NCI-H1417 treated with DMSO at 0.1 percent for 48 hours (cell line): ENCODE results near the gene RLN3.
"Not testable (repeated sequence)": the region's sequence is repeated elsewhere in the genome, so short reads cannot be mapped to it uniquely, and the experiment has no call there.

Source experiments
- DNase-seq: peaks from one replicate; lab custom pipeline; 2025; lab: John Stamatoyannopoulos, UW

Gene RLN3

DNA sequence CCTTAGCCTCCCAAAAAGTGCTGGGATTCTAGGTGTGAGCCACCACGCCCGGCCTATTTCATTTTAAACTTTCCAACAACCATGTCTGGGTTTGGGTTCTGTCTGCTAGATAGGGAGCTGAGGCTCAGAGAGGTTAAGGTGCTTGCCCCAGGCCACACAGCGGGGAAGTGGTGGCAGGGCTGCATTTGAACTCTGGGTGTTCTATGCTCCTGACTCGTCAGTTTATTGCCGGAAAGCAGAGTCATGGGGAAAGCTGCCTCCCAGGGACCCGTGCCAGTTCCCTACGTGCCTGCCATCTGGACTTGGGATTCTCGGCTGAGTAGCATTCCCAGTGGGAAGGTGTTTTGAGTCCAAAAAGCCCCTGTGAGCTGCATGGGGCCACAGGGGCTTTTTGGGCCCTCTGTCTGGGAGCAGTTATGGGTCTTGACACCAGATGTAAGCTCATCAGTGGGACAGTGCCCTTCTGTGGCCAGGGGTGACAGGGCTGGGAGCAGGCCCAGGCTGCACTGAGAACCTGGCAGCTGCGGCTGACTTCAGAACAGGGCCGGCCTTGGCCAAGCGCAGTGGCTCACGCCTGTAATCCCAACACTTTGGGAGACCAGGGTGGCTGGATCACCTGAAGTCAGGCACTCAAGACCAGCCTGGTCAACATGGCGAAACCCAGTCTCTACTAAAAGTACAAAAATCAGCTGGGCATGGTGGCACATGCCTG lies 32.8 kb upstream of the RLN3 start:
- no peak for DNase-seq

DNA sequence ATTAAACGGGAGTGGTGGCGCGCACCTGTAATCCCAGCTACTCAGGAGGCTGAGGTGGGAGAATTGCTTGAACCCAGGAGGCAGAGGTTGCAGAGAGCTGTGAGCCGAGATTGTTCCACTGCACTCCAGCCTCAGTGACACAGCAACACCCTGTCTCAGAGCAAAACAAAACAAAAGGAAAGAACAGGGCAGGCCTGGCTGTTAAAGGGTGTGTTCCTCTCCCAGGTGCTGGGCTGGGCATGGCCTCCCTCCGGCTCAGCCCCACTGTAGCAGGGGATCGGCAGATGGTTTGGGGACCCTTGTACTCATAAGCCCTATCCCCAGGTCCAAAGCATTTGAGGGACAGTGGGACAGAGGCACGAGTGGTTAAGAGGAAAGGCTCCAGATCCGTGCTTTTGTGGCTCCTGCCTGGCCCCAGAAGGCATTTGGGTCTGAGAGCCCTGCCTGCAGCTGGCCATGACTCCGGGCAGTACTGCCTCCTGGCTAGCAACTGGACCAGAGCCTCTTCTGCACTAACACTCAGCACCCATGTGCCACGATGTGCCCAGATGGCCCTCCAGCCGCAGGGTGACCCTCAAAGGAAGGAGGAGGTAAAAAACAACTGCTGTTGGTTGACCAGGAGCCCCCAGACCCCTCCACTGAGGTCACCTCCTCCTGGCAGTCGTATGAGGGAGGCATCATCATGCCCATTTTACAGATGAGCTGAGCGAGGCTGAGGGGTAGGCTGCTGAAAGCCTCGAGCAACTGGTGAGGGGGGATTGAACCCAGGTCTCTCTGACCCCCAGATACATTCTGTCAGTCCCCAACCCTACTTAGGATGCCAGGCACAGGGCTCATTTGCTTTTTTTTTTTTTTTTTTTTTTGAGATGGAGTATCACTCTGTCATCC lies 31.8 kb upstream of the RLN3 start:
- no peak for DNase-seq

- DNase-seq = no peak
These were observed 30.9 kb upstream of the RLN3 start for GRCh38 chr19:13996928-13997630.

- no peak for DNase-seq
These were observed 30.4 kb upstream of the RLN3 start for GRCh38 chr19:13997631-13997962.

- no peak for DNase-seq
These were observed 29.5 kb upstream of the RLN3 start for GRCh38 chr19:13998426-13998825.

- DNase-seq = no peak
These were observed 28.9 kb upstream of the RLN3 start for GRCh38 chr19:13999085-13999484.

- no peak for DNase-seq
These were observed 27.1 kb upstream of the RLN3 start for GRCh38 chr19:14000691-14001375.

DNA sequence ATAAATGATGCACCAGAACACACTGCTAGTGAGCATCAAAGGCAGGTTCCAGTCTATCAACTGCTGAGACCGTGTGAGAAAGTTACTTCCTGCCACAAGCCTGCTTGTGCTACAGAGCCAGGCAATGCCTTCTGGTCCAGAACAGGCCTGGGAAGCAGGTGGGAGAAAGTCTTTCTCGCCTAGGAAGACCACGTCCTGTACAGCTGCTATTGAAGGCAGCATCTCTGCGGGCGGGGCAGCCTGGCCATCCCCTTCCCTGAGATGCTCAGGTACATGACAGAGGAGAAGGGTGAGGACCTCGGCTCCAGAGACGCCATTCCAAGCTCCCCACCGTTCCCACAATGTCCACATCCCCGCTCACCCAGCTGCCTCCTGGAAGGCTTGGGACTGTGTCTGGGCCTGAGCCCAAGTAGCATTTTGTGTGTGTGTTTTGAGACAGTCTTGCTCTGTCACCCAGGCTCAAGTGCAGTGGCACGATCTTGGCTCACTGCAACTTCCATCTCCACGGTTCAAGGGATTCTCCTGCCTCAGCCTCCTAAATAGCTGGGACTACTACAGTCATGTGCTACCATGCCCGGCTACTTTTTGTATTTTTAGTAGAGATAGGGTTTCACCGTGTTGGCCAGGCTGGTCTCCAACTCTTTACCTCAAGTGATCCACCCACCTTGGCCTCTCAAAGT lies 25.2 kb upstream of the RLN3 start:
- DNase-seq = no peak

DNA sequence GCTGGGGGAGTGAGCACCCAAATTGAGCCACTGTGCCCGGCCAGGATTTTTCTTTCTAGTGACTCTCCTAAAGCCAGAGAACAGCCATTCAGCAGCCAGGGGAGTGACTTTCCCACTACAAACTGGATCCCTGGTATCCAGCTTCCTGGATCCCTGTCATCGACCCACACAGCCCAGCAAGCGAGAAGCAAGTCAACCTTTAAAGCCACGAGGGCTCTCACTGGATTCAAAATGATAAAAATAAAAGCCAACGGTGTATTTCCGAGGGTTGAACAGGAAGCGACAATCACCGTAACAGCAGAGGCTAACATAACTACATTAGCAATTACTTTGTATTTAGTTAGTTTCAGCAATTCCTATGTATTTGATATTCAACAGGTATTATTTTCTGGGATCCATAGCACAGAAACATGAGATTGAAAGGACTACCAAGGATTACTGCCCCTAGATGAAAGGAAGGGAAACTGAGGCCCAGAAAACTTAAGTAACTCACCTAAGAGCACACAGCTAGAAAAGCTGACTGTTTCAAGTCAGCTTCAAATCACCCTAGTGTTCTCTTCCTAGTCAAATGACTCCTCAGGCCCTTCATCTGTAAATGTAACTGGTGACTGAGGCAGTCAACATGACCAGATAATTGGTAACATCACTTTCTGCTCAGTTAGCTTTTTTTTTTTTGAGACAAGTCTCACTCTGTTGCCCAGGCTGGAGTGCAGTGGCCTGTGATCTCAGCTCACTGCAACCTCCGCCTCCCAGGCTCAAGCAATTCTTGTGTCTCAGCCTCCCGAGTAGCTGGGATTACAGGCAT lies 24.5 kb upstream of the RLN3 start:
- DNase-seq = no peak

DNA sequence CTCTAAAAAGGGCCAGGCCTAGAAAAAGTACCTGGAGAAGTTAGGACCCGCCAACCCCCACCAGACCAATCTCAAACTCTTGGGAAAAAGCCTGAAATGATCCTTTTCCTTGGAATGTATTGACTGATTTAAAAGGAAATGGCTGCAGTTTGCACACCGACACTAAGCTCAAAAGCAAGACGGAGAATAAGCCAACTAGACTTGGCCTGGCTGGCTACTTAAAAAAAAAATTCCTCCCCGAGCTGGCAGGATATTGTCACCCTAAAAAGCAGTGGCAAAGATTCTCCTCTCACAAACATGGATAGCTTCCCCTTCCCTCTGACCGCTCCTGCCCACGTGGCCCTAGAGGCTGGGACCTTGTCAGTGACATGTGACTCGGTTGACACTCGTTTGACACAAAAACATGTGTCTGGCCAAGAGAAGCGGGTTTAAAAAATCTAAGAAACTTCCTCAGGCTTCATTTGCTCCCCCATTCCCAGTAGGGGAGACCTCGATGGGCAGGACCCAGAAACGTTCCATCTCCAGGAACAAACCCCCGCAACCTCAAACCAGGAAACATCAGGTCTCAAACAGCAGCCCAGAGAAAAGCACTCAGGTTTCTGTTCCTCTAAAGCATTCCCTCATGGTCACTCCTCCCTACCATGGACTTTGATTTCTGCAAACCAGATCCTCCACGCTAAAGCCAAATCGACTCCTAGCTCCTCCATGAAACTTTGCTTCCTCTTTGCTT lies 23.2 kb upstream of the RLN3 start:
- DNase-seq = no peak

- DNase-seq = no peak
These were observed 22.4 kb upstream of the RLN3 start for GRCh38 chr19:14005349-14006084.

DNA sequence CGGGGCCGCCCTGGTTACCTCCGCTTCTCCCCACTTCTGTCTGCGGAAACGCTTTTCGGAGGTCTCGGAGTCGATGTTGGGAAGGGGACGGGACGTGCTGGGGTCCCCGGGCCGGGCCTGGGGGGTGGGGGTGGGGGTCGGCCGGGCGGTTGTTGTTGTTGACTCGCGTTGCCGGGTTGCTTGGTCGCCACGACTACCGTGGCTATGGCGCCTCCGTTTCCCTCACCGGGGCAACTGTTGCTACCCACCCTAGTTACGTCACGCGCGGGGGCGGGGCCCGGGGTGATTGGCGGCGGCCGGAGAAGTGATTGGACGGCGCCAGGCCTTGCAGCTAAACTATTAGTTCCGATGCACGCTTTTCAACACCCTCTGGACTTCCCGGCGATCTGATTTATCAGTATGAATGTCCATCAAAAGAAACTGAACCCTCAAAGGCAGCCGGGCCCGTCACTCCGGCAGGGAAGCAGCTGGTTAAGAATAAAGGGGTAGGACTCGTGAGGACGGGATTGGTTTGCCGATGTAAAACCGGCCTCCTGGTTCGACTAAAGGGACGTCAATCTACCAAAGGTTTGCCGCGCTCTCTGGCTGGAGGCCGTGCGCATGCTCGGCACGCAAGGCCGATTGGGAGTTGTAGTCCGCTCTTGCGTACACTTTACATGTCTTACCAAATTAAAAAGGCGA lies 21.7 kb upstream of the RLN3 start, which contains the start of gene RFX1:
RFX1 (minus strand) TSS at position 236 of the 681 bp plus-strand sequence. CDS start 12,477 bp downstream, outside the sequence.
- peak; percentile 100 for DNase-seq

DNA sequence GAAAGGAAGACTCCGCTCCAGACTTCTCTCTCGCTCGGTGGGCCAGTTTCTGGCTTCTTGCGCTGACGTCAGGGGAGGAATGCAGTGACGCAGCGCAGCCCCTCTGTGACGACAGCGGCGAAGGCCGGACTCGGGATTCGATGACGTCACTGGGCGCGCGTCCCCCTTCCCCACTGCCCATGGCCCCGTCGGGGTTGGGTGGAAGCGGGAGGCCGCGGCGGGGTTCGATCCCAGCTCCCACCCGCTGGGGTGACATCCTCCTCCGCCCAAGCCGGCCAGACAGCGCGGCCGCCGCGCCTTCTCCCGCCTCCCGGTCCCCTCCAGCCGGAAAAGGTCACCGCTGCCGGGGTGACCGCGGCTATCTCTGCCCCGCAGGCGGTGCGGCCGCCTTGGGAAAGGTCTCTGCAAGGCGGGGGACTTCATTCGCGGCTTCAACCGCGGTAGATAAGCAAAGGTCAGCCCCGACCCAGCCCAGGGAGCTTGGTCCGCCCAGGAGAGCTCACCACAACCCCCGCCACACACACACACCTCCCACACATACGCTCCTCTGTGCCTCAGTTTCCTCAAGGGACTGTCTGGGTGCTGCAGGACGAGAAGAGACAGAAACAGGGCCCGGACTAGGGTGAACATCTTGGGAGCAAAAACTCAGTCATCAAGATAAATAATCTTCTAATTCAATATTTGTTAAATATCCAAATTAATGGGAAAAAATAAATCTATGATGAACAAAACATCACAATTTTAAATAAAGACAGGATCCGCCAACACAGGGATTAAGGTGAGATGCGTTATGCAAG lies 21.0 kb upstream of the RLN3 start:
- DNase-seq = no peak

GRCh38 chr19:14012378-14012915 lies 15.5 kb upstream of the RLN3 start:
- DNase-seq = no peak

GRCh38 chr19:14015524-14016035 lies 12.4 kb upstream of the RLN3 start:
- DNase-seq = no peak

DNA sequence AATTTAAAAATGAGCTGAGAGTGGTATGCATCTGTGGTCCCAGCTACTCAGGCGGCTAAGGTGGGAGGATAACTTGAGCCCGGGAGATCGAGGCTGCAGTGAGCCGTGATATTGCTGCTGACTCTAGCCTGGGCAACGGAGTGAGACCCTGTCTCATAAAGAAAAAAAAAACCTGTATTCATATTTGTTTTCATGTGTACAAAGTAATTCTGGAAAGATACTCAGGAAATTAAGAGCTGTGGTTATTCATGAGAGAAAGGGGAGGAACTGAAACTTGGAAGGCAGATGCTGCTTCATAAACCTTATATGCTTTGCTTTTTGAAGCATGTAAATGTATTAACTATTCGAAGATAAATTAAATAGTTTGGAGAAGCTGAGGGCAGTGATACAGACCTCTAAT lies 8.8 kb upstream of the RLN3 start:
- DNase-seq = no peak

- not testable (repeated sequence) for DNase-seq
These were observed 8.2 kb upstream of the RLN3 start for GRCh38 chr19:14019739-14020138.
